ENCODE measurements around the gene C3orf85.

DNA sequence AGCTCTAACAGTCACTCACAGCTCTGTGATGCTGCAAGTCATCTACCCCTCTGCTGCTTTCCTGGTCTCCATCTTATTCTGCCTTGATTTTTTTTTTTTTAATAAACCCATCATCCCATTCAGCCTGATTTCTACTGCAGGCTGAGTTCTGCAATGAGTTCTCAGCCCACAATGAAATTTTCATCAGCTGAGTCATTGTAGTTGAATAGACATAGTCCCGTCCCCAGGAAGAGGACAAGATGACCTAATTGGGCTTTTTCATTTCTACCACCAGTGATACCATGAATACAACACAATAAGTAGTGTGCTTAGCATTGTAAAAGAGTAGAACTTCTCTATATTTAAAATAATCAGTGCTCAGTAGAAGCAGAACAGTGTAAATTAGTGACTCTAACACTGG lies 59.3 kb downstream of the C3orf85 start:
- TF ChIP-seq CTCF (conservative IDR thresholded peaks at IDR 0.05) (no peak), ZFX (IDR thresholded peaks at IDR 0.05) (no peak)
